ENCODE data around the gene DOK6. TPM values are rescaled to one million over a fixed set of nuclear protein-coding genes. Genes with fewer than 3 reads are reported as not detected.
"Not testable (repeated sequence)": the region's sequence is repeated elsewhere in the genome, so short reads cannot be mapped to it uniquely, and the experiment has no call there.

The DOK6 gene
- total RNA-seq, 2 donors from 2014 or later, result 0.59 to 0.61 TPM

GRCh38 chr18:69878213-69878933 lies 477.7 kb downstream of the DOK6 start:
- no peak overlapping the region for H3K27ac ChIP-seq
- H3K36me3 ChIP-seq, result no peaks in the 10 kb centered on the region
- no peak overlapping the region for H3K9ac ChIP-seq (ENCODE audit: low read depth in 2 of 2, low read length in 2 of 2)
- H3K4me1 ChIP-seq, result no peaks in the 10 kb centered on the region
- intact Hi-C loops (cut with DNase I), result no loop called here
- H3K27me3 ChIP-seq, result no peaks in the 10 kb centered on the region
- DNase-seq, result no peak
- TF ChIP-seq CTCF (IDR thresholded peaks at IDR 0.05), result no peak
- no peaks in the 10 kb centered on the region for H3K9me3 ChIP-seq
- no peak overlapping the region for H3K4me3 ChIP-seq

GRCh38 chr18:69879051-69879450 lies 478.4 kb downstream of the DOK6 start:
- H3K27ac ChIP-seq; H3K36me3 ChIP-seq; H3K27me3 ChIP-seq; H3K4me1 ChIP-seq; H3K9me3 ChIP-seq; DNase-seq; H3K4me3 ChIP-seq; intact Hi-C loops (cut with DNase I); H3K9ac ChIP-seq (ENCODE audit: low read depth in 2 of 2, low read length in 2 of 2): not testable (repeated sequence)

GRCh38 chr18:69880083-69880482 lies 479.4 kb downstream of the DOK6 start:
- Histone ChIP-seq H3K36me3 (no peaks in the 10 kb centered on the region), H3K4me1 (no peaks in the 10 kb centered on the region), H3K27me3 (no peaks in the 10 kb centered on the region), H3K27ac (no peak overlapping the region), H3K9ac (ENCODE audit: low read depth in 2 of 2, low read length in 2 of 2) (no peak overlapping the region), H3K9me3 (no peaks in the 10 kb centered on the region), H3K4me3 (no peak overlapping the region)
- no peak for TF ChIP-seq CTCF (IDR thresholded peaks at IDR 0.05)
- intact Hi-C loops (cut with DNase I), result no loop called here
- no peak for DNase-seq

- Histone ChIP-seq H3K36me3 (no peaks in the 10 kb centered on the region), H3K27me3 (no peaks in the 10 kb centered on the region), H3K4me1 (no peaks in the 10 kb centered on the region), H3K9me3 (no peaks in the 10 kb centered on the region), H3K27ac (no peak overlapping the region), H3K4me3 (no peak overlapping the region), H3K9ac (ENCODE audit: low read depth in 2 of 2, low read length in 2 of 2) (no peak overlapping the region)
- TF ChIP-seq CTCF (IDR thresholded peaks at IDR 0.05), result no peak
- no peak for DNase-seq
- intact Hi-C loops (cut with DNase I), result no loop called here
These were observed 482.4 kb downstream of the DOK6 start for GRCh38 chr18:69882965-69883668.

- Histone ChIP-seq H3K36me3 (no peaks in the 10 kb centered on the region), H3K4me3 (no peak overlapping the region), H3K27ac (no peak overlapping the region), H3K9ac (ENCODE audit: low read depth in 2 of 2, low read length in 2 of 2) (no peak overlapping the region), H3K27me3 (no peaks in the 10 kb centered on the region), H3K9me3 (no peaks in the 10 kb centered on the region), H3K4me1 (no peaks in the 10 kb centered on the region)
- DNase-seq, result no peak
- intact Hi-C loops (cut with DNase I), result no loop called here
- TF ChIP-seq CTCF (IDR thresholded peaks at IDR 0.05), result no peak
These were observed 483.1 kb downstream of the DOK6 start for GRCh38 chr18:69883781-69884180.

- no peak overlapping the region for H3K27ac ChIP-seq
These were observed 484.7 kb downstream of the DOK6 start for GRCh38 chr18:69885355-69885754.

More at GRCh38 chr18:69885355-69885754, 484.7 kb downstream of the DOK6 start:
- TF ChIP-seq CTCF (IDR thresholded peaks at IDR 0.05), result no peak
- Histone ChIP-seq H3K9ac (ENCODE audit: low read depth in 2 of 2, low read length in 2 of 2) (no peak overlapping the region), H3K9me3 (no peaks in the 10 kb centered on the region), H3K27me3 (no peaks in the 10 kb centered on the region), H3K4me1 (no peaks in the 10 kb centered on the region), H3K36me3 (no peaks in the 10 kb centered on the region), H3K4me3 (no peak overlapping the region)
- DNase-seq, result no peak
- intact Hi-C loops (cut with DNase I), result no loop called here

Measured in colonic mucosa (tissue), 4 donors.